HFF-Myc (cell line): ENCODE data around the gene ERMN.

ENCODE experiments used
- DNase-seq: peaks from one replicate; pipeline ENCODE4 v3.0.0-alpha.2; 2011; ENCODE audit warnings: low read depth; ENCODE audit errors: extremely low read depth
- H3K4me3 ChIP-seq: replicated peaks from 2 replicates; pipeline ENCODE4 v1.5.1; 2011; ENCODE audit warnings: low read depth, mild to moderate bottlenecking, control low read depth, low read length
- CTCF ChIP-seq: IDR thresholded peaks from 2 replicates; pipeline ENCODE4 v1.5.1; 2012; ENCODE audit warnings: mild to moderate bottlenecking, low read depth, low read length, control low read depth; ENCODE audit errors: missing control alignments

The ERMN gene

GRCh38 chr2:157309878-157310277 is 15.7 kb downstream of the ERMN start:
- no peak for DNase-seq
- no peak overlapping the region for H3K4me3 ChIP-seq
- no peak for TF ChIP-seq CTCF

- no peak for DNase-seq
- TF ChIP-seq CTCF: no peak
- H3K4me3 ChIP-seq: no peak overlapping the region
These were observed 18.6 kb downstream of the ERMN start for GRCh38 chr2:157307021-157307420.

GRCh38 chr2:157305723-157306110 is 19.9 kb downstream of the ERMN start:
- no peak overlapping the region for H3K4me3 ChIP-seq
- no peak for DNase-seq
- TF ChIP-seq CTCF: no peak

- DNase-seq: peak; percentile 66
- H3K4me3 ChIP-seq: no peak overlapping the region
- TF ChIP-seq CTCF: no peak
These were observed 20.6 kb downstream of the ERMN start for GRCh38 chr2:157304811-157305722.

- no peak overlapping the region for H3K4me3 ChIP-seq
- DNase-seq: no peak
- TF ChIP-seq CTCF: no peak
These were observed 22.0 kb downstream of the ERMN start for GRCh38 chr2:157303612-157304011.

- TF ChIP-seq CTCF: peak; percentile 60
- peak; percentile 37 for DNase-seq
- H3K4me3 ChIP-seq: no peak overlapping the region
These were observed 23.0 kb downstream of the ERMN start for GRCh38 chr2:157302492-157303099.

- no peak for DNase-seq
- no peak for TF ChIP-seq CTCF
- no peak overlapping the region for H3K4me3 ChIP-seq
These were observed 24.3 kb downstream of the ERMN start for GRCh38 chr2:157301307-157301706.
